CD4-positive, alpha-beta T cell treated with Interleukin-6 for 4 hours (primary cell): Measurements from ENCODE around the gene AREG.

ENCODE experiments used
- DNase-seq: peaks from one replicate; pipeline ENCODE4 v3.0.0-alpha.2; 2020; ENCODE audit warnings: mixed read lengths

The AREG gene

DNA sequence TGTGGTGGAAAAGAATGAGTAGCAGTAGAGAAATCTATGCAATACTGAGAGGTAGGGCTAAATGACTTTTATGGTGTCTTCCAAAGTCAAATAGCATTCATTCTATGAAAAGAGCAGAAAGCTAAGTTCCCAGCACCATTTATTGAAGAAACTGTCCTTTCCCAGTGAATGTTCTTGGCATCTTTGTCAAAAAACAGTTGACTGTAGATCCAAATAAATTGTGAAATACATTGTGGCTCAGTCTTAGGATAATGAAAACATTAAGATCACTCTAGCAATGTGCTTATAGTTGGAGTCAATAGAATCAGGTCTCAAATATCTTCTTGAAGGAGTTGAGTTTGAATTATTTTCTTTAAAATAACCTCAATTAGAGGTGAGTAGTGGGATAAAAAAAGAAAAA is 19.4 kb downstream of the AREG start:
- DNase-seq: no peak

DNA sequence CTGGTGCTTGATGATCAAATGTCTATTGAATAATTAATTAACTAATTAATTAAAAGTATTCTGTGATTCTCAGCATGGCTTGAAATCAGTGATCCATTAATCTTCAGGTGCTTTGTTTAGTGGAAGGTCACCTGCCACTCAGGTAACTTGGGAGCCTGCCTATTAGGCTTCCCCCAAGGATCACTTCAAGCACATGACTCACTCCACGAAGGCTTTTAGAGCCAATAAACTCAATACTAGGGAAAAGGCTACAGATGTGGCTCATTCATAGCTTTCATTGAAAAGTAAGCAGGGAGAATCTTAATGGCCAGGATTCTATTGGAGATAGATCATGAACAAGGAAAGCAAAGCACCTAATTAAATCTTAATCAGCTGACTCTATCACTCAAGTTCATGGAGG is 21.3 kb downstream of the AREG start:
- DNase-seq: no peak

GRCh38 chr4:74471264-74471663 is 26.3 kb downstream of the AREG start:
- DNase-seq: no peak

GRCh38 chr4:74473155-74473811 is 28.3 kb downstream of the AREG start:
- DNase-seq: no peak

- no peak for DNase-seq
Observed at GRCh38 chr4:74474345-74475090, 29.6 kb downstream of the AREG start.

GRCh38 chr4:74475091-74475800 is 30.3 kb downstream of the AREG start:
- DNase-seq: no peak

- DNase-seq: no peak
Observed at GRCh38 chr4:74475946-74476345, 31.0 kb downstream of the AREG start.

DNA sequence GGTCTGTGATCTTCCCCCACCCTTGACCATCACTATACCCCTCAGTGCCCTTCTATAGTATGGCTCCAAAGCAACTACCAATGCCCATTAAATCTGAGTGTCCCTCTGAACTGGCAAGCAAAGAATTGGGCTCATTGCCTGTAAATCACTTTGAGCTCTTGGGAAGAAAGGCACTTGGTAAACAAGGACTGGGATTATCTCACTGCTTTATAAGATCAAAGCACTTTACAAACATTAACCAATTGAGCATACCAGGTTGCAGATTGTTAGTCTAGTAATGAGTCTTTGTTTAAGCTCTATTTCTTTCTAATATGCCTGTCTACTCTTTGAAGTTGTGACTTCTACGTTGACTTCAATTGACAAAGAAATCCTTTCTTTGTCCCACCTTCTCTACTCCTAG is 34.1 kb downstream of the AREG start:
- no peak for DNase-seq

- no peak for DNase-seq
Observed at GRCh38 chr4:74480267-74480666, 35.3 kb downstream of the AREG start.

DNA sequence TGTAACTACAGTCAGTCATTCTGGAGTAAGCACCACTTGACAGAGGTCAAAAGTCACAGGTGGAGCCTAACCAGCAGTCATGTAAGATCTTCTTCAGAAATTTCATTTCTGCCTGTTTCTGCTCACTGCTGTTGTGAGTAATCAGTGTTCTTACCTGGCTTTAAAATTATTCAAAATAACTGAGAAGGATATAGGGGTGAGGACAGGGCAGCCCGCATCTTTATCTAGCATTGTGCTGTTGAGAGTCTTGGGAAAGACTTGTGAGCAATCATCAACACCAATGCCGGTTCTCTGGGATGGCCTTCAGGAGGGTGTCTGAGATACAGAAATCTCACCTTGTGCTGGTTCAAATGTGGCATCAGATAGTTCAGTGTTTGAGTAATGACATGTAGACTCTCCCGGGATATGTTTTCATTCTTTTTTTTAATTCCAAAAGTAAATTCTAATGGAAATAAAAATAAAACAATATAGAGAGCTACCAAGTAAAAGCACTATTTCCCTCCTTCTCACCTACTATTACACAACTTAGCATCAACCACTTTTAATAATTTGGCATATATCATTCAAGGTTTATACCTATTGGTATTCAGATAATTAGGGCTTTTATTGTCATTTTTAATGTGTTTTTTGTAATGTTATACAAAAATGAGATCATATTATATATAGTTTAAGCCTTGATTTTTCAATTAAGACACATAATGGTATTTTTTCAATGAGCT is 37.1 kb downstream of the AREG start:
- DNase-seq: no peak

DNA sequence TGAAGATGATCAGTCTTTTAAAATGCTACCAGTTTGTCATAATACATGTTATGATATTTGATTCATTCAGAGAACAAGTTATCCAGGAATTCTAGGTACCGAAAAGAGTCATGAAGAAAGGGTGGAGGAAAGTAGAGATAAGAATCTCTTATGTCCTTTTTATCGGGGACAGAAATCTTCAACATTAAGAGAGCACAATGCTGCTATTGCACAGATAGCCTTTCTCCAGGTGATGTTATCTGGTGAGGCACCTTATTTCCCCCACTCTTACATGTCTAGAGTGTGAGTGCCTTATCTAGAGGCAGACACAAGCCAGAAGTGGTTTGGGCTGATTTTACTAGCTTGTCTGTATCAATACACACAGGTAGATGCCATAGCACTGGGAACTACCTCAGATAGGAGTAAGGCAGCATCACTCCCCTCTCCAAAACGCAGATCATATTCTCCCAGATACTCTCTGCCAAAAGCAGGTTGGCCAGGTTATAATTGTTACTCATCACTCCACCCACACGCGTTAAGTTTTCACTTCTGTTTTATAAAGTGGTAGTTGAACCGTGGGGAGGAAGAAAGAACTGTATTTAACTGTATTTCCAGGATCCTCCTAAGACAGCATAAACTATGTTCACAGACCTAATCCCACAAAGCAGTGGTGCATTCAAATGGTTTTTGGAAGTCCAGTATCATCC is 38.4 kb downstream of the AREG start:
- DNase-seq: no peak

GRCh38 chr4:74486905-74487304 is 42.0 kb downstream of the AREG start:
- DNase-seq: no peak

GRCh38 chr4:74487771-74488170 is 42.8 kb downstream of the AREG start:
- DNase-seq: no peak

DNA sequence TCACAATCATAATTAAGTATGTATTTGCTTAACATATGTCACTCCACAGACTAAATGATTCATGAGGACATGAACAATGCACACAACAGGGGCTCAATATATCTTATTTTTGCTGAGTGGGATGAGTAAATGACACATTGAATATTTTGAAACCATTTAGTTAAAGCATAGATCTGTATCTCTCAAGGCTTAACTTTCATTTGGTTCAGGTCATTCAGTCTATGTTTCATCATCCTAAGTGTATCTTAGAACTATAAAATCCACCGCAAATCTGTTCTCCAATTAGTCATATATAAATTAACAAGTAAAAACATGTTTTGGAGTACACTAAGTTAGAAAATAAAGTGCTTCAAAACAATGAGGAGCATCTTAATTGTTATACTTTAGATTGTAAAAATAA is 45.8 kb downstream of the AREG start:
- no peak for DNase-seq

- no peak for DNase-seq
Observed at GRCh38 chr4:74499986-74500781, 55.2 kb downstream of the AREG start.

DNA sequence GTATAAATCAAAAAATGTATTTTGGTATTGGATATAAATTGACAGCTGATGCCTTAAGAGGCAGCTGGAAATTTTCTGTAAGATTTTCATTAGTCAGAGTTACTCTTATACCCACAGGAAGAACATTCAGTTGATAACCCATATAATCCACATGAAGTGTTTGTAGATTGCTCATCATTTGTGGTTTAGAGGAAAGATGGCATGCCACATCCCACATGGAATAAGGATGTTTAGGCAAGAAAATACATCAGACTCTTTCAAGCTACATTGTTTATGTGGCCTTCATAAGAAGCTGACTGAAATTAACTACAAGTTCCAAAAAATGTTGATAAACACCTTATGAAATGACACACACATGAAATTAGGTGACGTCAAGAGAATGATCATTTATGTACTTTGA is 56.6 kb downstream of the AREG start:
- no peak for DNase-seq

DNA sequence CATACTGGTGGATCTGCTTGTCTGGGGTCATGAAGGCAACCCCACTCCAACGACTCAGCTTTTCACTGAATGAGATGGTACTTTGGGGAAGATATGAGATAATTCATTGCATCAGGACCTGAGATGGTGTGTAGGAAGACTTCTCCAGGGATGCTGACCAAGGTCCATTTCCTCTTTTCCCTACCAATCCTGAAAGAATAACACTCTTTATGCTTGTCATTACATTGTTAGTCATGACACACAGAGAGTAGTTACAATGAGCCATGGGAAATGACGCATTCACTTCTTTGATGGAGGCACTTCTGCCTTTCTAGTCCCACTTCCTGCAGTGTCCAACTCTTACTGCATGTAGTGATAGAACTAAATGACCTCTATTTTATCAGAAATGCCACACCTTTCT is 58.6 kb downstream of the AREG start:
- DNase-seq: no peak

DNA sequence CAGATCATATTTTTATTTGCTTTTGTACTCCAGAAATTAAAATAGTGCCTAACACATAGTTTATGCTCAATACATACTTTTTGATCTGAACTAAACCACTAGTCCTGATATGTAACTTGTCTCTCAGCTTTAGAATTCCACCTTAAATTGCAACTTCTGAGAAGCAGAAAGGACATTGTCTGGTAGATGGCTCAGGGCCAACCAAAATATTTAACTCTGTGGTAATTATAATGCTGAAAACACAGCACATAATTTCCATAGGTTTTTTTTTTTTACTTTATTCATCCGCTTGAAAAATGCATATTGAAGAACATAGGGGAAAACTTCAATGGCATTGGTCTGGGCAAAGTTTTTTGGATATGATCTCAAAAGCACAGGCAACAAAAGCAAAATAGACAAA is 59.3 kb downstream of the AREG start:
- no peak for DNase-seq
